ENCODE data around the gene CCT7. TPM values are rescaled to one million over a fixed set of nuclear protein-coding genes. Genes with fewer than 3 reads are reported as not detected.
A peak's percentile ranks its signal among the peaks of the same experiment; 100 is the strongest.

The CCT7 gene
- polyA plus RNA-seq, 4 donors = 170 to 273 (median 251) TPM

GRCh38 chr2:73225513-73226360 is 8.4 kb upstream of the CCT7 start:
- no peak for DNase-seq (ENCODE audit: low read depth in 4 of 4, low spot score in 3 of 4)

GRCh38 chr2:73227086-73227485 is 7.0 kb upstream of the CCT7 start:
- DNase-seq (ENCODE audit: low read depth in 4 of 4, low spot score in 3 of 4) = no peak

- no peak for DNase-seq (ENCODE audit: low read depth in 4 of 4, low spot score in 3 of 4)
Measured at GRCh38 chr2:73228631-73229030, 5.5 kb upstream of the CCT7 start.

GRCh38 chr2:73232403-73233153 is 1.5 kb upstream of the CCT7 start:
- no peak for DNase-seq (ENCODE audit: low read depth in 4 of 4, low spot score in 3 of 4)

GRCh38 chr2:73233154-73233931 is 765 bp upstream of the CCT7 start, which contains the start of gene PRADC1:
TSS of gene PRADC1 (minus strand) at chr2:73233239. CDS start at chr2:73233160, 79 bp downstream.
- peak; percentile 97 to 99 (median 98) for DNase-seq (ENCODE audit: low read depth in 4 of 4, low spot score in 3 of 4)

- DNase-seq (ENCODE audit: low read depth in 4 of 4, low spot score in 3 of 4) = no peak
Measured at GRCh38 chr2:73235315-73236028, 1.4 kb downstream of the CCT7 start.

GRCh38 chr2:73237168-73237567 is 3.1 kb downstream of the CCT7 start:
- no peak for DNase-seq (ENCODE audit: low read depth in 4 of 4, low spot score in 3 of 4)

GRCh38 chr2:73238149-73238548 is 4.0 kb downstream of the CCT7 start:
- no peak for DNase-seq (ENCODE audit: low read depth in 4 of 4, low spot score in 3 of 4)

- no peak for DNase-seq (ENCODE audit: low read depth in 4 of 4, low spot score in 3 of 4)
Measured at GRCh38 chr2:73238976-73239375, 4.9 kb downstream of the CCT7 start.

GRCh38 chr2:73239776-73240175 is 5.7 kb downstream of the CCT7 start:
- DNase-seq (ENCODE audit: low read depth in 4 of 4, low spot score in 3 of 4) = no peak

- DNase-seq (ENCODE audit: low read depth in 4 of 4, low spot score in 3 of 4) = no peak
Measured at GRCh38 chr2:73243884-73244570, 9.9 kb downstream of the CCT7 start.

- no peak for DNase-seq (ENCODE audit: low read depth in 4 of 4, low spot score in 3 of 4)
Measured at GRCh38 chr2:73244580-73244979, 10.5 kb downstream of the CCT7 start.

- DNase-seq (ENCODE audit: low read depth in 4 of 4, low spot score in 3 of 4) = no peak
Measured at GRCh38 chr2:73246850-73247249, 12.7 kb downstream of the CCT7 start.

- no peak for DNase-seq (ENCODE audit: low read depth in 4 of 4, low spot score in 3 of 4)
Measured at GRCh38 chr2:73249636-73250035, 15.5 kb downstream of the CCT7 start.

- DNase-seq (ENCODE audit: low read depth in 4 of 4, low spot score in 3 of 4) = no peak
Measured at GRCh38 chr2:73250872-73251846, 17.1 kb downstream of the CCT7 start.

GRCh38 chr2:73252238-73253027 is 18.3 kb downstream of the CCT7 start:
- no peak for DNase-seq (ENCODE audit: low read depth in 4 of 4, low spot score in 3 of 4)

- no peak for DNase-seq (ENCODE audit: low read depth in 4 of 4, low spot score in 3 of 4)
Measured at GRCh38 chr2:73253400-73253799, 19.3 kb downstream of the CCT7 start.

- DNase-seq (ENCODE audit: low read depth in 4 of 4, low spot score in 3 of 4) = no peak
Measured at GRCh38 chr2:73253901-73254300, 19.8 kb downstream of the CCT7 start.

All from left renal pelvis (tissue), 4 donors.